SK-N-SH treated with all-trans-retinoic acid at 6 μM for 48 hours (cell line): ENCODE data around the gene S1PR4.
A peak's percentile ranks its signal among the peaks of the same experiment; 100 is the strongest.

Experiments used
- ATAC-seq: fragments of 200-7000 bp; cut with Tn5 transposase; 3 replicates; pipeline ENCODE4 v1.9.1; 2020; ENCODE audit warnings: mild to moderate bottlenecking, moderate library complexity
- ARNTL ChIP-seq: fragments of 450-650 bp; formaldehyde crosslinking; IDR thresholded peaks from 2 replicates; pipeline ENCODE4 v1.5.0; 2020; ENCODE audit warnings: low read depth, mild to moderate bottlenecking, moderate library complexity, borderline replicate concordance
- BACH2 ChIP-seq: fragments of 250-450 bp; sonication (Bioruptor Pico); IDR thresholded peaks from 2 replicates; pipeline ENCODE4 v1.9.0; 2021; ENCODE audit warnings: mild to moderate bottlenecking, borderline replicate concordance
- CREB5 ChIP-seq: fragments of 250-450 bp; sonication (Bioruptor Pico); IDR thresholded peaks from 2 replicates; pipeline ENCODE4 v1.5.1; 2020; ENCODE audit warnings: low read depth, mild to moderate bottlenecking, moderate library complexity
- CSDC2 ChIP-seq: fragments of 250-450 bp; sonication (Bioruptor Pico); IDR thresholded peaks from 2 replicates; pipeline ENCODE4 v1.5.0; 2020; ENCODE audit warnings: mild to moderate bottlenecking, moderate library complexity
- ESRRG ChIP-seq: fragments of 250-450 bp; sonication (Bioruptor Pico); IDR thresholded peaks from 2 replicates; pipeline ENCODE4 v1.6.1; 2021; ENCODE audit warnings: mild to moderate bottlenecking
- GLIS3 ChIP-seq: fragments of 250-450 bp; sonication (Bioruptor Pico); IDR thresholded peaks from 2 replicates; pipeline ENCODE4 v1.5.0; 2020; ENCODE audit warnings: mild to moderate bottlenecking, moderate library complexity
- ISL1 ChIP-seq: fragments of 250-450 bp; sonication (Bioruptor Pico); IDR thresholded peaks from 2 replicates; pipeline ENCODE4 v2.1.2; 2022; ENCODE audit warnings: mild to moderate bottlenecking, moderate library complexity
- OSR1 ChIP-seq: fragments of 250-450 bp; sonication (Bioruptor Pico); IDR thresholded peaks from 2 replicates; pipeline ENCODE4 v1.8.0; 2022; ENCODE audit warnings: moderate library complexity, mild to moderate bottlenecking, inconsistent platforms
- PPARA ChIP-seq: fragments of 250-450 bp; sonication (Bioruptor Pico); IDR thresholded peaks from 2 replicates; pipeline ENCODE4 v1.5.0; 2020; ENCODE audit warnings: mild to moderate bottlenecking, borderline replicate concordance
- SNAI2 ChIP-seq: fragments of 250-450 bp; sonication (Bioruptor Pico); IDR thresholded peaks from 2 replicates; pipeline ENCODE4 v1.5.0; 2020; ENCODE audit warnings: mild to moderate bottlenecking, moderate library complexity
- TCF4 ChIP-seq: fragments of 250-450 bp; sonication (Bioruptor Pico); IDR thresholded peaks from 2 replicates; pipeline ENCODE4 v1.8.0; 2021; ENCODE audit warnings: mild to moderate bottlenecking, moderate library complexity, borderline replicate concordance
- TOX ChIP-seq: fragments of 250-450 bp; sonication (Bioruptor Pico); IDR thresholded peaks from 2 replicates; pipeline ENCODE4 v1.8.0; 2021; ENCODE audit warnings: mild to moderate bottlenecking, moderate library complexity, borderline replicate concordance
- ZC3H10 ChIP-seq: fragments of 250-450 bp; sonication (Bioruptor Pico); IDR thresholded peaks from 2 replicates; pipeline ENCODE4 v1.5.1; 2021; ENCODE audit warnings: mild to moderate bottlenecking, moderate library complexity
- ZFP3 ChIP-seq: fragments of 250-450 bp; sonication (Bioruptor Pico); IDR thresholded peaks from 2 replicates; pipeline ENCODE4 v1.5.0; 2020; ENCODE audit warnings: mild to moderate bottlenecking, moderate library complexity
- ZFP30 ChIP-seq: fragments of 450-650 bp; formaldehyde crosslinking; IDR thresholded peaks from 2 replicates; pipeline ENCODE4 v1.5.0; 2022; ENCODE audit warnings: mild to moderate bottlenecking, moderate library complexity
- ZNF565 ChIP-seq: fragments of 450-650 bp; formaldehyde crosslinking; conservative IDR thresholded peaks from 2 replicates; pipeline ENCODE4 v1.5.0; 2020; ENCODE audit warnings: low read depth, mild to moderate bottlenecking, moderate library complexity
- ZNF8 ChIP-seq: fragments of 450-650 bp; formaldehyde crosslinking; IDR thresholded peaks from 2 replicates; pipeline ENCODE4 v1.5.0; 2020; ENCODE audit warnings: mild to moderate bottlenecking, moderate library complexity
- TF ChIP-seq, protein P1 (sequence below): fragments of 250-450 bp; sonication (Bioruptor Pico); IDR thresholded peaks from 2 replicates; pipeline ENCODE4 v1.8.0; 2020; ENCODE audit warnings: mild to moderate bottlenecking, moderate library complexity, borderline replicate concordance
- TF ChIP-seq, protein P2 (sequence below): fragments of 250-450 bp; sonication (Bioruptor Pico); IDR thresholded peaks from 2 replicates; pipeline ENCODE4 v1.5.0; 2020; ENCODE audit warnings: mild to moderate bottlenecking, moderate library complexity
- TF ChIP-seq, protein P3 (sequence below): fragments of 250-450 bp; sonication (Bioruptor Pico); IDR thresholded peaks from 2 replicates; pipeline ENCODE4 v1.8.0; 2021; ENCODE audit warnings: low read depth, mild to moderate bottlenecking, moderate library complexity, borderline replicate concordance

The S1PR4 gene

DNA sequence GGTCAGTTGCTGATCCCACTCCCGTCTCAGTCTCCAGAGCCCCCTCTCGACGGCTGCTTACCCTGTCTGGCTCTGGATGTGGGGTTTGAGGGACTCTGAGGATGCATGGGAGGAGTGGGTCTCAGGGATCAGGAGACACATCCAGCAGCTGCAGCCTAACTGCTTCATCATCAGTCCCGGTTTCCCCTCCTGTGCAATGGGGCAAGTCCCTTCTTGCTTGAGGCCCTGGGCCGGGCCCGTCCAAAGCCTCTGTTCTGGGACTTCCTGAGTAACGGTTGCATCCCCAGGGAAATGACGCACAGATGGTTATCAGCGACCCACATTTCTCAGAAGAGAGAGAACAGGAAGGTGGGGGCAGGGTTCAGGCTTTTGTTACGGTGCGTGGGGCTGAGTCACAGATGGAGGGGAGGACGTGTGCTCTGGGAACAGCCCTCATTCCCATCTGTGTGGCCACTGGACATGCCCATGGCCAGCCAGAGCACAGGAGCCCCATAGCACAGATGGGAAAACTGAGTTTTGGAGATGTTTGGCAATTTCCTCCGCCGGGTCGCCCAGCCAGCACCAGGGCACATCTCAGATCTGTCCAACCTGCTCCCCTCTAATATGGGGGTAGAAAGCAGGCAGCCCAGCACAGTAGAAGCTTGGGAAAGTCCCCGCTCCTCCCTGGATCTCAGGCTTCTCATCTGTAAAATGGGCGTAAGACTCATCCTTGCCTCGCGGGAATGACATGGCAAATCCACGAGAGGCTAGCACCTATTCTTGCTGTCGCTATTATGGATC is 23.4 kb upstream of the S1PR4 start:
- ATAC-seq, result peak; percentile 98
- TF ChIP-seq, protein P1, sequence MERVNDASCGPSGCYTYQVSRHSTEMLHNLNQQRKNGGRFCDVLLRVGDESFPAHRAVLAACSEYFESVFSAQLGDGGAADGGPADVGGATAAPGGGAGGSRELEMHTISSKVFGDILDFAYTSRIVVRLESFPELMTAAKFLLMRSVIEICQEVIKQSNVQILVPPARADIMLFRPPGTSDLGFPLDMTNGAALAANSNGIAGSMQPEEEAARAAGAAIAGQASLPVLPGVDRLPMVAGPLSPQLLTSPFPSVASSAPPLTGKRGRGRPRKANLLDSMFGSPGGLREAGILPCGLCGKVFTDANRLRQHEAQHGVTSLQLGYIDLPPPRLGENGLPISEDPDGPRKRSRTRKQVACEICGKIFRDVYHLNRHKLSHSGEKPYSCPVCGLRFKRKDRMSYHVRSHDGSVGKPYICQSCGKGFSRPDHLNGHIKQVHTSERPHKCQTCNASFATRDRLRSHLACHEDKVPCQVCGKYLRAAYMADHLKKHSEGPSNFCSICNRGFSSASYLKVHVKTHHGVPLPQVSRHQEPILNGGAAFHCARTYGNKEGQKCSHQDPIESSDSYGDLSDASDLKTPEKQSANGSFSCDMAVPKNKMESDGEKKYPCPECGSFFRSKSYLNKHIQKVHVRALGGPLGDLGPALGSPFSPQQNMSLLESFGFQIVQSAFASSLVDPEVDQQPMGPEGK (CRISPR knock-in tag), result 0 out of 2 replicates have a peak, but pooled peaks have one; percentile 15
- TF ChIP-seq, protein P2, sequence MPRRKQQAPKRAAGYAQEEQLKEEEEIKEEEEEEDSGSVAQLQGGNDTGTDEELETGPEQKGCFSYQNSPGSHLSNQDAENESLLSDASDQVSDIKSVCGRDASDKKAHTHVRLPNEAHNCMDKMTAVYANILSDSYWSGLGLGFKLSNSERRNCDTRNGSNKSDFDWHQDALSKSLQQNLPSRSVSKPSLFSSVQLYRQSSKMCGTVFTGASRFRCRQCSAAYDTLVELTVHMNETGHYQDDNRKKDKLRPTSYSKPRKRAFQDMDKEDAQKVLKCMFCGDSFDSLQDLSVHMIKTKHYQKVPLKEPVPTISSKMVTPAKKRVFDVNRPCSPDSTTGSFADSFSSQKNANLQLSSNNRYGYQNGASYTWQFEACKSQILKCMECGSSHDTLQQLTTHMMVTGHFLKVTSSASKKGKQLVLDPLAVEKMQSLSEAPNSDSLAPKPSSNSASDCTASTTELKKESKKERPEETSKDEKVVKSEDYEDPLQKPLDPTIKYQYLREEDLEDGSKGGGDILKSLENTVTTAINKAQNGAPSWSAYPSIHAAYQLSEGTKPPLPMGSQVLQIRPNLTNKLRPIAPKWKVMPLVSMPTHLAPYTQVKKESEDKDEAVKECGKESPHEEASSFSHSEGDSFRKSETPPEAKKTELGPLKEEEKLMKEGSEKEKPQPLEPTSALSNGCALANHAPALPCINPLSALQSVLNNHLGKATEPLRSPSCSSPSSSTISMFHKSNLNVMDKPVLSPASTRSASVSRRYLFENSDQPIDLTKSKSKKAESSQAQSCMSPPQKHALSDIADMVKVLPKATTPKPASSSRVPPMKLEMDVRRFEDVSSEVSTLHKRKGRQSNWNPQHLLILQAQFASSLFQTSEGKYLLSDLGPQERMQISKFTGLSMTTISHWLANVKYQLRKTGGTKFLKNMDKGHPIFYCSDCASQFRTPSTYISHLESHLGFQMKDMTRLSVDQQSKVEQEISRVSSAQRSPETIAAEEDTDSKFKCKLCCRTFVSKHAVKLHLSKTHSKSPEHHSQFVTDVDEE (CRISPR knock-in tag), result no peak
- TF ChIP-seq ZFP3 (CRISPR knock-in tag), result 0 out of 2 replicates have a peak, but pooled peaks have one; percentile 15
- no peak for TF ChIP-seq TCF4 (CRISPR knock-in tag)
- TF ChIP-seq ZC3H10, result no peak
- TF ChIP-seq ZNF565 (CRISPR knock-in tag), result no peak
- TF ChIP-seq ZFP30 (CRISPR knock-in tag), result no peak
- TF ChIP-seq, protein P3, sequence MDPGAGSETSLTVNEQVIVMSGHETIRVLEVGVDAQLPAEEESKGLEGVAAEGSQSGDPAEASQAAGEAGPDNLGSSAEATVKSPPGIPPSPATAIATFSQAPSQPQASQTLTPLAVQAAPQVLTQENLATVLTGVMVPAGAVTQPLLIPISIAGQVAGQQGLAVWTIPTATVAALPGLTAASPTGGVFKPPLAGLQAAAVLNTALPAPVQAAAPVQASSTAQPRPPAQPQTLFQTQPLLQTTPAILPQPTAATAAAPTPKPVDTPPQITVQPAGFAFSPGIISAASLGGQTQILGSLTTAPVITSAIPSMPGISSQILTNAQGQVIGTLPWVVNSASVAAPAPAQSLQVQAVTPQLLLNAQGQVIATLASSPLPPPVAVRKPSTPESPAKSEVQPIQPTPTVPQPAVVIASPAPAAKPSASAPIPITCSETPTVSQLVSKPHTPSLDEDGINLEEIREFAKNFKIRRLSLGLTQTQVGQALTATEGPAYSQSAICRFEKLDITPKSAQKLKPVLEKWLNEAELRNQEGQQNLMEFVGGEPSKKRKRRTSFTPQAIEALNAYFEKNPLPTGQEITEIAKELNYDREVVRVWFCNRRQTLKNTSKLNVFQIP (CRISPR knock-in tag), result peak; percentile 36; the same call in 1 of the 2 replicates

DNA sequence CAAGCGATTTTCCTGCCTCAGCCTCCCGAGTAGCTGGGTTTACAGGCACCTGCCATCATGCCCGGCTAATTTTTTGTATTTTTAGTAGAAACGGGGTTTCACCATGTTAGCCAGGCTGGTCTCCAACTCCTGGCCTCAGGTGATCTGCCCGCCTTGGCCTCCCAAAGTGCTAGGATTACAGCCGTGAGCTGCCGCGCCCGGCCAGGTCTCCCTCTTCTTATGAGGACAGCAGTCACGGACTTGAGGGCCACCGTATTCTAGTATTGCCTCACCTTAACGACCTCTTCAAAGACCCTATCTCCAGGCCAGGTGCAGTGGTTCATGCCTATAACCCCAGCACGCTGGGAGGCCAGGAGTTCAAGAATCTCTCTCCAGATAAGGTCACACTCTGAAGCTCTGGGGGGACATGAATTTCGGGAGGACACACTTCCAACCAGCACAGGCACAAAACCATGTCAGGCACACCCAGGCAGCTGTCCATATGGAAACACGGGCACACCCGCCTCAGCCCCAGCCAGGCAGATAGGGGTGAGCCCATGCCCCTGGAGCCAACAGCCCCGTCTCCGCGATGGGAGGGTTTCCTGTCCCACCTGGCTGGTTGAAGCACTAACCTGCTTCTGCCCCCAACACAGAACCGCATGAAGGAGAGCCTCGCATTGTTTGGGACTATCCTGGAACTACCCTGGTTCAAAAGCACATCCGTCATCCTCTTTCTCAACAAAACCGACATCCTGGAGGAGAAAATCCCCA is 21.3 kb upstream of the S1PR4 start:
- ATAC-seq, result no peak
- TF ChIP-seq GLIS3 (CRISPR knock-in tag), result no peak

- no peak for ATAC-seq
- TF ChIP-seq ZNF565 (CRISPR knock-in tag) (no peak), PPARA (CRISPR knock-in tag) (no peak), GLIS3 (CRISPR knock-in tag) (no peak), TOX (CRISPR knock-in tag) (no peak), SNAI2 (no peak), ZFP30 (CRISPR knock-in tag) (no peak), ARNTL (CRISPR knock-in tag) (no peak), ISL1 (CRISPR knock-in tag) (no peak), ZC3H10 (no peak), ZNF8 (no peak), CREB5 (no peak), BACH2 (CRISPR knock-in tag) (no peak), TCF4 (CRISPR knock-in tag) (no peak), OSR1 (CRISPR knock-in tag) (no peak), ESRRG (CRISPR knock-in tag) (no peak), CSDC2 (CRISPR knock-in tag) (no peak)
- TF ChIP-seq, protein P1 (CRISPR knock-in tag), result no peak
- TF ChIP-seq, protein P3 (CRISPR knock-in tag), result no peak
- TF ChIP-seq, protein P2 (CRISPR knock-in tag), result no peak
These were observed 19.0 kb upstream of the S1PR4 start for GRCh38 chr19:3159565-3159964.
